NCI-H128 (cell line): ENCODE data around the gene SCML2.
"Not testable (repeated sequence)": the region's sequence is repeated elsewhere in the genome, so short reads cannot be mapped to it uniquely, and the experiment has no call there.

Experiments used
- DNase-seq: peaks from one replicate; lab custom pipeline; 2025; ENCODE audit not compliant: unreplicated experiment; lab: John Stamatoyannopoulos, UW

Gene SCML2

GRCh38 chrX:18271725-18272124, 82.8 kb downstream of the SCML2 start:
- DNase-seq, result no peak

GRCh38 chrX:18271309-18271708, 83.2 kb downstream of the SCML2 start:
- DNase-seq, result no peak

DNA sequence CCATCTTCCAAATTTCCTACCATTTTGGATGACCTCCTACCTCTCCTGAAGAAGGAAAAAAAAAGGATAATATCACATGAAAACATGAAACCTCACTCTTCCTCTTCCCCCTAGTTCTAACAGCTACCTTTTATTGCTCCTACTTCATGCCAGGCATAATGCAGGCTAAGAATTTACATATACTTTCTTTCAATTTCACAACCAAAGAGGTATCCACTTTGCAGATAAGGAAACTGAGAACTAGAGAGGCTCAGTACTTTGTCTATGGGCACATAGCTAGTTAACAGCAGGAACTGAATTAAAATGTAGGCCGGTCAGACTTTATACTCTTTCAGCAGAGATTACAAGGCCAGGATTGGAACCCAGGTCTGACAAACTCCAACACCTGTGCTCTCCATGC, 99.4 kb downstream of the SCML2 start:
- DNase-seq, result no peak

DNA sequence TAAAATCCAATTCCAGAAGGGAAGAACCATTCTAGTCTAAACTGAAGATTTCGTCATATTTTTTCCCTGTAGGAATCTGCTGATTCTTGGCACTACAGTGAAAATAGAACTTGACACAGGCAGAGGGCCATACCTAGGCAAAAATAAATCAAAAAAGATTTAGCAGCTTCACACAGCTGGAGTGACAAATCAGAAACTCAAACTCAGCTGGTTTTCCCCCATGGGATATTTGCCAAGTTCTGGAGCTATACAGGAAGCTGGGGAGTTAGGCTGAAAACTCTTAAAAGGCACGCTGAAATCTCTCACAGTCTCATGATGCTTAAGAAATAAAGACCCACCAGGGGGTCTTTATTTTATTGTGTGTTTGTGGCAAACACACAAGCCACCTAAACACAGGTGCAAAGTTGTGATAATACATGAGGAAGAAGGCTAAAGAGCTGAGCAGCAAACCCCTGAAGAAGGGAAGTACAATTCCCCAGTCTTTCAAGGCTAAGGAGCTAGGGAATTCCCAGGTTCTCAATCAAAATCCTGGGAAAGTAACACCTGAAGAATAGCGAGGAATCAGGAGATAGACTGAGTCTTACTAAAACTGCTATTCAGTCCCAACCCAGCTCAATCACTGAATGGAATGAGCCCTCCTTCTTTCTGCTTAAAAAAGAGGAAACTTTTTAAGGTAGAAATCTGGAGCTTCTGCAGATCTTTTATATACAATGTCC, 101.7 kb downstream of the SCML2 start:
- DNase-seq, result no peak

- not testable (repeated sequence) for DNase-seq
Measured at GRCh38 chrX:18229646-18230045, 124.8 kb downstream of the SCML2 start.

GRCh38 chrX:18228069-18228468, 126.4 kb downstream of the SCML2 start:
- no peak for DNase-seq

DNA sequence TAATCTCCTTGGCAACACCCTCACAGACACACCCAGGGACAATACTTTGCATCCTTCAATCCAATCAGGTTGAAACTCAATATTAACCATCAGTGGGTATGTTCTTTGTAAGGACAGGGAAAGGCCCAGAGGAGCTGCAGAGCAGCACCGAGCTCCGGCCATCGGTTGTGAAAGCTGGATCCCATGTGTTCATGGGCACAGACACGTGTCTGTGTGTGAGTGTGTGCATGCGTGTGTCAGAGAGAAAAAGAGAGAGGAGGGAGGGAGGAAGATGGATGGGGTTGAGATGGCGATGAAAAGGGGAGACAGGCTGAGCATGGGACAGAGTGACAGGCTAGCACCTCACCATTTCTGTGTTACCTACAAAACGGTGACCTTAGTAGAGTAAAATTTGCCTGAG, 127.0 kb downstream of the SCML2 start:
- no peak for DNase-seq

- no peak for DNase-seq
Measured at GRCh38 chrX:18220786-18221185, 133.7 kb downstream of the SCML2 start, which contains the start of gene BEND2. TSS of gene BEND2 (minus strand) at chrX:18220886. CDS start at chrX:18220750, 136 bp downstream.

GRCh38 chrX:18210470-18210869, 144.0 kb downstream of the SCML2 start:
- DNase-seq, result no peak

DNA sequence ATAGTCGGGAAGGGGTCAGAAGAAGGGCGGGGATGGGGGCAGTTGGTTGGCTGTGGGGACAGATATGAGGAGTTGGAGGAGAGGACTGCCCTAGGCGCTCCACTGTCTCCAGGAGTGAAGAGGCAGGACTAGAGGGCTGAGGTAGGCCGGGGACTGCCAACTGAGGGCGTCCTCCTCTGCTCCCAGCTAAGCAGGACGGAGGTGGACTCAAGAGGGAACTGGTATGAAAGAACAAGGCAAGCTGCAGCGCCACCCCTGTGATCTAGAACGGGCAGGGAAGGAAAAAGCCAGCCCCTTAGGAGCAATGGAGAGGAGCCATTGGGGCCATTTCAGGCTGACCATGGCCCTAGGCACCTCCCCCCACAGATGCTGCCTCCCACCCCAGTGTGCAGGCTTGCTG, 147.8 kb downstream of the SCML2 start:
- no peak for DNase-seq

DNA sequence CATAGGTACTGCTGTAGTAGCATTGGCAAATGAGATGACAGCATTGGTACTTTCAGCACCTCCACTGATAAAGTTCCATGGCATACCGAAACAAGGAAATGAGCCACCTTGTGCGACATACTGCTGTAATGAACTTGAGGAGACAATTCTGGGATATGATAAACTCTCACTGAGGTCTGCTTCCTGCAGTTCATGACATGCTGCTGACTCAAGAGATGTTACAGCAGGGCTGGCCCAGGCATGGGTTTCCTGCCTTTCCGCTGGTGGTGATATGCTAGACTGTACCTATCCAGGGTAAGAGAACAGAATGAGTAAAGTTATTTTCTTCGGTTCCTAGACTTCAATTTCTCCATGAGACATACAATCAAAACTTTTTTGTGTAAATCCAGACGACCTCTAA, 150.9 kb downstream of the SCML2 start:
- no peak for DNase-seq

DNA sequence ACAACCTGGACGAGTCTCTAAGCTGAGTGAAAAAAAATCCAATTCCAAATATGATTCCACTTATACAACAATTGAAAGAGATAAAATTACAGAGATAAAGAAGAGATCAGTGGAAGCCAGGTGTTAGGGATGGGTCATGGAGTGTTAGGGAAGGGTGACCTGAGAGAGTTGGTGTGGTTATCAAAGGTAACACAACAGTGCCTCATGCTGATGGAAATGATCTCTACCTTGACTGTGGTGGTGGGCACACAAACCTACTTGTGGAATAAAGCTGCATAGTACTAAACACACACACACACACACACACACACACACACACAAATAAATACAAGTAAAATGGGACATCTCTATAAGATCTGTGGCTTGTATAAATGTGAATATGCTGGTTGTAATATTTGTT, 159.8 kb downstream of the SCML2 start:
- DNase-seq, result no peak
